Measurements from ENCODE around the gene CAPZA2. TPM values are rescaled to one million over a fixed set of nuclear protein-coding genes. Genes with fewer than 3 reads are reported as not detected.

The CAPZA2 gene
- total RNA-seq, 1 experiment from 2014 or later, result 153 TPM

DNA sequence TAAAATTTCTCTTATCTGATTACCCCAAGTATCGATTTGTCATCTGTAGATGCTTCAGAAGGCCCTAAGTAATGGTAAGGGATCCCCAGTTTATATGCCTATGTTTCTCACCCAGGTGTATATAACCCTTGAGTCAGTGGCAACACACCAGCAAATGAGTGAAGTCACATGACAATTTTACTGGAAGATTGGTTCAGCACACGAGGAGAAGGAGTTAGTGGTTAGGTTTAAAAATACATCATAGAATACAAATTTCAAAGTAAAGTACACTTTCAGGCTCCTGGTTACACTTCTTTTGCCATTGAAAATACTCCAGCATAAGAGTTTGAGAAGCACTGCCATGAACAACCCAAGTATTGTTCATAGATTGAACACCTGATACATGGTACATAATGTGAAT is 29.7 kb upstream of the CAPZA2 start:
- no peaks in the 10 kb centered on the region for H3K36me3 Mint-ChIP-seq
- CTCF ChIA-PET, result no interaction called here
- no peak for DNase-seq (ENCODE audit: low spot score)

DNA sequence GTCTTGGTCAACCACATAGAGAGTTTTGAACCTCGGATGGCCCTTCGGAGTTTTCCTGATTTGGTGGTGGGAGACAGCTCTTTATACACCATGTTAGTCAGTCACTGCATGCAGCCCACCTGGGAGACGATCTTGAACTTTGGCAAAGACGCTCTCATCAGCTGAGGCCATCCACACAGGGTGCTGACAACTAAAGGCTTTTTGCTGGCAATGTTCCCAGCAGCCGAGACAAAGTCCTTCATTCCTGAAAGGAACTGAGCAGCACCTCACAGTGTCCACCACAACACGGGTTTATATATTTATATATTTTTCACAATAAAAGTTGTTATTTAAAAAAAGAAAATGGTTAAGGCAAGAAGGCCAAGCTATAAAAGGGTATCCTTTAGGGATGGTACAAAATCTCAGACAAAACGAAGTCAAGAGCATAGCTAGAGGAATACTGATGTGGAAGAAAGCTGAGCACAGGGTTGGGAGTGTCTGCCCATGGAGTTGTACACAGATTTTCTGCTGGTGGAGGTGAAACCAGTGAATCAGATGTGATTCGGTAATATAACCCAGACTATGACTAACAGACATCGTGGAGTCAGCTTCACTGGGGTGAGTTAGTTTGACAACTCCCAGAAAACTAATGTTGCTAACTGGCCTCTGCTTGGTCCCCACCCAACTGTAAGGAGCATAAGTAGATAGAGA is 27.4 kb upstream of the CAPZA2 start:
- no peaks in the 10 kb centered on the region for H3K27me3 Mint-ChIP-seq (ENCODE audit: low read depth)
- ATAC-seq (no peak), DNase-seq (ENCODE audit: low spot score) (no peak)
- H3K36me3 Mint-ChIP-seq, result no peaks in the 10 kb centered on the region
- TF ChIP-seq, protein P1, sequence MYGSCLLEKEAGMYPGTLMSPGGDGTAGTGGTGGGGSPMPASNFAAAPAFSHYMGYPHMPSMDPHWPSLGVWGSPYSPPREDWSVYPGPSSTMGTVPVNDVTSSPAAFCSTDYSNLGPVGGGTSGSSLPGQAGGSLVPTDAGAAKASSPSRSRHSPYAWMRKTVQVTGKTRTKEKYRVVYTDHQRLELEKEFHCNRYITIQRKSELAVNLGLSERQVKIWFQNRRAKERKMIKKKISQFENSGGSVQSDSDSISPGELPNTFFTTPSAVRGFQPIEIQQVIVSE (CRISPR knock-in tag; IDR thresholded peaks at IDR 0.05; ENCODE audit: borderline replicate concordance), result no peak
- TF ChIP-seq, protein P2, sequence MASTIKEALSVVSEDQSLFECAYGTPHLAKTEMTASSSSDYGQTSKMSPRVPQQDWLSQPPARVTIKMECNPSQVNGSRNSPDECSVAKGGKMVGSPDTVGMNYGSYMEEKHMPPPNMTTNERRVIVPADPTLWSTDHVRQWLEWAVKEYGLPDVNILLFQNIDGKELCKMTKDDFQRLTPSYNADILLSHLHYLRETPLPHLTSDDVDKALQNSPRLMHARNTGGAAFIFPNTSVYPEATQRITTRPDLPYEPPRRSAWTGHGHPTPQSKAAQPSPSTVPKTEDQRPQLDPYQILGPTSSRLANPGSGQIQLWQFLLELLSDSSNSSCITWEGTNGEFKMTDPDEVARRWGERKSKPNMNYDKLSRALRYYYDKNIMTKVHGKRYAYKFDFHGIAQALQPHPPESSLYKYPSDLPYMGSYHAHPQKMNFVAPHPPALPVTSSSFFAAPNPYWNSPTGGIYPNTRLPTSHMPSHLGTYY (CRISPR knock-in tag; IDR thresholded peaks at IDR 0.05), result no peak
- no peak overlapping the region for H3K27ac Mint-ChIP-seq
- no peaks in the 10 kb centered on the region for H3K4me1 Mint-ChIP-seq
- ChIA-PET CTCF (interaction anchor here (0.6 to 1.2 kb wide), 2 partner anchors 293 to 467 kb away, joined by 3 read pairs; no protein-coding TSS in a partner anchor), POLR2A (no interaction called here)
- H3K9me3 Mint-ChIP-seq, result no peaks in the 10 kb centered on the region
- no peak overlapping the region for H3K4me3 Mint-ChIP-seq

More for the DNA sequence above, 29.7 kb upstream of the CAPZA2 start:
- no peaks in the 10 kb centered on the region for H3K27me3 Mint-ChIP-seq (ENCODE audit: low read depth)
- H3K4me3 Mint-ChIP-seq, result no peak overlapping the region
- no peaks in the 10 kb centered on the region for H3K9me3 Mint-ChIP-seq
- TF ChIP-seq OVOL2 (CRISPR knock-in tag; IDR thresholded peaks at IDR 0.05; ENCODE audit: borderline replicate concordance) (no peak), NR1H2 (CRISPR knock-in tag; IDR thresholded peaks at IDR 0.05) (no peak), MYBL2 (CRISPR knock-in tag; IDR thresholded peaks at IDR 0.05) (no peak), FOXK1 (CRISPR knock-in tag; IDR thresholded peaks at IDR 0.05) (no peak), RORB (CRISPR knock-in tag; IDR thresholded peaks at IDR 0.05) (no peak), ETV6 (CRISPR knock-in tag; IDR thresholded peaks at IDR 0.05) (no peak), CBFB (CRISPR knock-in tag; IDR thresholded peaks at IDR 0.05; ENCODE audit: low read depth) (no peak), ZNF423 (CRISPR knock-in tag; IDR thresholded peaks at IDR 0.05) (no peak), NFE2L1 (CRISPR knock-in tag; IDR thresholded peaks at IDR 0.05) (no peak), TP53 (CRISPR knock-in tag; IDR thresholded peaks at IDR 0.05) (no peak), NFYB (CRISPR knock-in tag; conservative IDR thresholded peaks at IDR 0.05; ENCODE audit: low read depth) (no peak), SMAD3 (CRISPR knock-in tag; IDR thresholded peaks at IDR 0.05; ENCODE audit: borderline replicate concordance) (no peak), GABPB1 (CRISPR knock-in tag; IDR thresholded peaks at IDR 0.05) (no peak)
- TF ChIP-seq, protein P3, sequence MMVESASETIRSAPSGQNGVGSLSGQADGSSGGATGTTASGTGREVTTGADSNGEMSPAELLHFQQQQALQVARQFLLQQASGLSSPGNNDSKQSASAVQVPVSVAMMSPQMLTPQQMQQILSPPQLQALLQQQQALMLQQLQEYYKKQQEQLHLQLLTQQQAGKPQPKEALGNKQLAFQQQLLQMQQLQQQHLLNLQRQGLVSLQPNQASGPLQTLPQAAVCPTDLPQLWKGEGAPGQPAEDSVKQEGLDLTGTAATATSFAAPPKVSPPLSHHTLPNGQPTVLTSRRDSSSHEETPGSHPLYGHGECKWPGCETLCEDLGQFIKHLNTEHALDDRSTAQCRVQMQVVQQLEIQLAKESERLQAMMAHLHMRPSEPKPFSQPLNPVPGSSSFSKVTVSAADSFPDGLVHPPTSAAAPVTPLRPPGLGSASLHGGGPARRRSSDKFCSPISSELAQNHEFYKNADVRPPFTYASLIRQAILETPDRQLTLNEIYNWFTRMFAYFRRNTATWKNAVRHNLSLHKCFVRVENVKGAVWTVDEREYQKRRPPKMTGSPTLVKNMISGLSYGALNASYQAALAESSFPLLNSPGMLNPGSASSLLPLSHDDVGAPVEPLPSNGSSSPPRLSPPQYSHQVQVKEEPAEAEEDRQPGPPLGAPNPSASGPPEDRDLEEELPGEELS (CRISPR knock-in tag; IDR thresholded peaks at IDR 0.05), result no peak
- TF ChIP-seq, protein P4, sequence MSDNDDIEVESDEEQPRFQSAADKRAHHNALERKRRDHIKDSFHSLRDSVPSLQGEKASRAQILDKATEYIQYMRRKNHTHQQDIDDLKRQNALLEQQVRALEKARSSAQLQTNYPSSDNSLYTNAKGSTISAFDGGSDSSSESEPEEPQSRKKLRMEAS (CRISPR knock-in tag; IDR thresholded peaks at IDR 0.05), result no peak
- TF ChIP-seq, protein P5, sequence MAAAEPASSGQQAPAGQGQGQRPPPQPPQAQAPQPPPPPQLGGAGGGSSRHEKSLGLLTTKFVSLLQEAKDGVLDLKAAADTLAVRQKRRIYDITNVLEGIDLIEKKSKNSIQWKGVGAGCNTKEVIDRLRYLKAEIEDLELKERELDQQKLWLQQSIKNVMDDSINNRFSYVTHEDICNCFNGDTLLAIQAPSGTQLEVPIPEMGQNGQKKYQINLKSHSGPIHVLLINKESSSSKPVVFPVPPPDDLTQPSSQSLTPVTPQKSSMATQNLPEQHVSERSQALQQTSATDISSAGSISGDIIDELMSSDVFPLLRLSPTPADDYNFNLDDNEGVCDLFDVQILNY (CRISPR knock-in tag; IDR thresholded peaks at IDR 0.05), result no peak
- TF ChIP-seq, protein P2 (CRISPR knock-in tag; IDR thresholded peaks at IDR 0.05), result no peak
- no peak overlapping the region for H3K27ac Mint-ChIP-seq
- POLR2A ChIA-PET, result no interaction called here
- peaks cover 9% of the 10 kb centered on the region for H3K4me1 Mint-ChIP-seq
- no peak for ATAC-seq

Data from WTC11 (cell line).